Adrenal gland (tissue), 5 donors: ENCODE results near the gene PODXL.

Source experiments
- CTCF ChIP-seq, 6 experiments: fragments of 450-650 bp in 4 of 6; fragments of 200-600 bp in 2 of 6; sonication (generic) in 1 of 6; IDR thresholded peaks; 1 replicate in 5 of 6; 2 replicates in 1 of 6; pipeline versions ENCODE4 v1.5.1 to v1.8.0; 2016 to 2021; ENCODE audit warnings: antibody characterized with exemption in 6 of 6, mild to moderate bottlenecking in 2 of 6, moderate library complexity in 1 of 6
- POLR2A ChIP-seq, 2 donors: fragments of 450-650 bp; IDR thresholded peaks; one replicate each; pipeline ENCODE4 v1.6.1; 2017; ENCODE audit warnings: antibody characterized with exemption in 2 of 2, mild to moderate bottlenecking in 2 of 2, moderate library complexity in 1 of 2
- donor health status: DM: no; HTN: no; CAD: no.

DNA sequence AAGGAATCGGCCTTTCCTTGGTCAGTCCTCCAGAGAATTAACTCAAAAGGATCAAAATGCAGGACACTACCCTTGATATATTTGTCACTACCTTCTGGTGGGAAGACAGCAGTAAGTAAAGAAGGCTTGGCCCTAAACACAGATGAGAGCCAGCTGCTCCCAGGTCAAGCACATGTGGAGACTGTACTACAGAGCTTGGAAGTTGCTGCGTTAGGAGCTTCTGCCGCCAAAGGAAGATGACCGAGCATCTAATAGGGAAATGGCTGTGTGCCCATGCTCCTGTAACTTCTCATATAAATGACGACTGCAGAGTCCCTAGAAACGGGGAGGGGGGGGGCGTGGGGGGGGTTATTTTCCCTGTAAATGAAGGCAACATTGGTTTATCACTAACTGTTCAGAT is 59.0 kb downstream of the PODXL start:
- TF ChIP-seq CTCF (IDR thresholded peaks at IDR 0.05), result no peak
- TF ChIP-seq POLR2A (IDR thresholded peaks at IDR 0.05), result no peak
